Activated CD8-positive, alpha-beta memory T cell treated with anti-CD3 and anti-CD28 coated beads for 48 hours (primary cell): ENCODE measurements around the gene ADCY4.
A peak's percentile ranks its signal among the peaks of the same experiment; 100 is the strongest.
"Not testable (repeated sequence)": the region's sequence is repeated elsewhere in the genome, so short reads cannot be mapped to it uniquely, and the experiment has no call there.

Experiments
- DNase-seq, 3 experiments: peaks; one replicate each; pipeline ENCODE4 v3.0.0-alpha.2; 2020; ENCODE audit warnings: low read depth in 2 of 3, low spot score in 2 of 3

Gene ADCY4

DNA sequence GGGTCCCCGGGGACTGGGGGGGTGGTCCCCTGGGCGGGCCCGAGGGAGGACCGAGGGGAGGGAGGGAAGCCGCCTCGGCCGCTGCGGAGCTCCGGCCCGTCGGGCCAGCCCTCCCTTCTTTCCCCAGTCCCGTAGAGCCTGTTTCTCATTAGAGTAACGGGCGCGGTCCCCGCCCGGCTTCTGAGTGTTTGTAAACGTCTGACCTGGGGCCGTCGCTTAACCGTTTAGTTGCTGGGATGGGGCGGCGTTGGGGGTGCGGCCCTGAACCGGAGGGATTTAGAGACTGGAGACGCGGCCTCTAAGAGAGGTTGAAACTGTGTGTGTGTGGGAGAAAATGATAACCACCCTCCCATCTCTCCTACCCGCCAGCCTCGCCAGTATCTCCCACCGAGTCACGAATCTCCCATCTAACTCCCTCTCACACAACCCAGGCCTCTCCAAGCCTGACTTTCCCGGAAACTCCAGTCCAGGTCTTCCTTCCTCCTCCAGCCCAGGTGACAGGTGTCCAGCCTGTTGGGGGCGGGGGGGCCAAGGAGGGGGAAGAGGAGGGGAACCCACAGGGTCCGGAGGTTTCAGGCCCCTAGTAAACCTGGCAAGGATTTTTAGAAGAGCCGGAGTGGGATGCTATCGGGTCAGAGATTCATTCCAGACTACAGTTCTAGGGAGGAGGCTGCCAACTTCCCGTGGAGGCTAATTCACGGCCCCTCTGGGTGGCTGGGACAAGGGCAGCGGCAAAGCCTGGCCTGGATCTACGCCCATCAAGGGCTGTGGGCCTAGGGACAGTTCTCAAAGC lies 32.0 kb upstream of the ADCY4 start:
- DNase-seq = peak in 1 of 3 experiments; percentile 16

DNA sequence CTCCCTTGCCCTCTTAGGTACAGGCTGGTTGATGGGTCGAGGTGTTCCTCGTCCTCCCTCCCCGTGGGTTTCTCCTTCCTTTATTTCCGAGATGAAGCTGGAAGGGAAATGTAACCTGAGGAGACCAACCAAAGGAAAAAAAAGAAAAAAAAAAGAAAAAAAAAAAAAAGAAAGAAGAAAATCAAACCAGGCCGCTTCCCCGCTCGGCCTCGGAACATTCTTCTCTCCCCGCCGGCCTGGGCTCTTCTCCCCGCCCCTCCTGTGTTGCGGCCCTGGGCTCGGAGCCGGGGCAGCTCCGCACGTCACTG lies 31.5 kb upstream of the ADCY4 start:
- DNase-seq = no peak

DNA sequence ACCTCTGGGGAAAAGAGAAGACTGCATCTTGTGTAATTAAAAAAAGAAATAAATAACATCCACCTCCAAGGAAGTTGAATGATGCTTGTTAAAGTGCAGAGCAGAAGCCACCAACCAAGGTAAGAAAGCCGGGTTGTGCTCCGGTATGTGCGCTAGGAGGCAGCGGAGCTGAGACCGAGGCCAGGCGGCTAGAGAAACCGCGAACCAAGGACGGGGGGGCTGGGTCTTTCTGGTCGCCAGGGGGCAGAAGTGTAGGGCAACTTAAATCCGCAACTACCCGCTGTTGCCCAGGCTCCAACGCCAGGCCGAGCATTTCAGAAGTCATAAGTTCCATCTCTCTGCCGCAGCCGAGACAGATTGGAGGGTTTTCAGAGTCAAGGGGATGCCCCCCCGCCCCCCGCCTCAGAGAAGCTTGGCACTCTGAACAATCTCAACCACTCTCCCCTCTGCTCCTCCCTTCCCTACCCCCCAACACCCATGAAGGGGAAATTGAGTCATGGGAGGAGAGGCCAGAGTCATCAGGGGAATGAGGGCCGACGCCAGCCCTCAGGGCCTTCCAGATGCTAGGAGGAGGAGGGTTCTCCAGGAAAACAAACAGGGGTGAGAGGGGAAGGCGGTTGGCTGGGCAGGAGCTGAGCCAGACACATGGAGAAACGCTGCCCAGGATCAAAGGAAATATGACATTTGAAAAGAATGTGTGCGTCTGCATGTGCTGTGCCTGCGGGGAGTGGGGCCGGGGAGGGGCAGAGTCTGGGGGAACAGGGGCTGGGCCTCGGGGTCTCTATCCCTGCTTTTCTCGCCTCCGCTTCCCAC lies 30.9 kb upstream of the ADCY4 start:
- peak; percentile 27 to 62 (median 52) for DNase-seq

DNA sequence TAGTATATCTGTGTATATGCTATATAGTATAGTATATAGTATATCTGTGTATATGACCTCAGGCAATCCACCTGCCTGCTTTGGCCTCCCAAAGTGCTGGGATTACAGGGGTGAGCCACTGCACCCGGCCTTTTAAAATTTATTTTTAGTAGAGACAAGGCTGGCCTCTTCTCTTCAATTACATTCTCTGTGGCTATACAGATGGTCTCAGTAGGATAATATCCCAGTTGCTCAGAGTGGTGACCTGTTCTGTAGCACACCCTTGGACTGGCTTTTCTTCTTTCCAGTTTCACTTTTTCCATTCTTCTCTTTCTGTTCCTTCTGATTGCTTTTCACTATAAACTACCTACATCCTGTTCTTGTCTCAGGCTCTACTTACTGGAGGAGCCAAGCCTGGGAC lies 30.0 kb upstream of the ADCY4 start:
- no peak for DNase-seq

DNA sequence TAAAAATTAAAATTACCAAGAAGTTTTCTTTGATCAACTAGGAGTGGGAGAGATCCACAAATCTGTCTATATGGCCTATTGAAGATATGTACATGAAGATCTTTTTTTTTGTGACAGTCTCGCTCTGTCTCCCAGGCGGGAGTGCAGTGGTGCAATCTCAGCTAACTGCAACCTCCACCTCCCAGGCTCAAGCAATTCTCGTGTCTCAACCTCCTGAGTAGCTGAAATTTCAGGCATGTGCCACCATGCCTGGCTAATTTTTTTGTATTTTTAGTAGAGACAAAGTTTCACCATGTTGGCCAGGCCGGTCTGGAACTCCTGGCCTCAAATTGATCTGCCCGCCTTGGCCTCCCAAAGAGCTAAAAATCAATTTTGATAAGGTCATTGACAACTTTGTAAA lies 28.5 kb upstream of the ADCY4 start:
- DNase-seq = no peak

DNA sequence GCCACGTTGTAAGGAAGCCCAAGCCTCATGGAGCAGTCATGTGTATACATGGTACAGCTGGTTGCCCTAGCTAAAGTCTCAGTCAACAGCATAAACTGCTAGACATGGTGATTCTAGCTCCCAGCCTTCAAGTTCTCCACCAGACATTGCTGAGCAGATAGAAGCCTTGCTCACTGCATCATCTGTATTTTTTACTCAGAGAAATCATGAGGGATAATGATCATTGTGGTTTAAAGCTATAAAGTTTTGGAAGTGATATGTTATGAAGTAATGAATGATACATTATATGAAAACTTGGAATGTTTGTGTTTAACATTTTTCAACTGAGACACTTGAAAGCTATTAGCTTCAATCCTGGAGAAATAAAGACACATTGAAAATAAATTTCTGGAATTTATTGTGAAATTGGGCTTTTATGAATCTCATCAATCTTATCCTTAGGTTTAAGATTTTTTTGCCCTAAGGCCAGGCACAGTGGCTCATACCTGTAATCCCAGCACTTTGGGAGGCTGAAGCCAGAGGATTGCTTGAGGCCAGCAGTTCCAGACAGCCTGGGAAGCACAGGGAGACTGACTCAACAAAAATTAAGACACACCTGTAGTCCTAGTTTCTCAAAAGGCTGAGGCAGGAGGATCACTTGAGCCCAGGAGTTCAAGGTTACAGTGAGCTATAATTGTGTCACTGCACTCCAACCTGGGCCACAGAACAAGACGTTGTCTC lies 27.5 kb upstream of the ADCY4 start:
- DNase-seq = no peak

DNA sequence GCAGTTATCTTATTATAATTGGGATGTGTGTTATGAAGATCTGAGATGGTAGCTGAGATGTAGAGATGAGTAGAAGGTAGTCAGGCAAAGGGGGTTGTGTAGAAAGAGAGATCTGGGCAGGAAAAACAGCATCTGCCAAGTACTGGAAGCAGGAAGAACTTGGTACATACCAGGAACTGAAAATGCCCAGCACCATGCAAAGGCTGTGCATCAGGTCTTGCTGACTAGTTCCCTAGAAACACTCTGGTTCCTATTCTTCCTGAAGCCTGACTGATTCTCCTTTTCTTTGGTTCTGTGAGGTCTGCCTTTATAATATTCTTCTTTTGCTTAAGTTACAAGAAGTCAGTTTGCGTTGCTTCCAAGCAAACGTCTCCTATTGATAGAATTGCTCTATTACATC lies 26.5 kb upstream of the ADCY4 start:
- no peak for DNase-seq

DNA sequence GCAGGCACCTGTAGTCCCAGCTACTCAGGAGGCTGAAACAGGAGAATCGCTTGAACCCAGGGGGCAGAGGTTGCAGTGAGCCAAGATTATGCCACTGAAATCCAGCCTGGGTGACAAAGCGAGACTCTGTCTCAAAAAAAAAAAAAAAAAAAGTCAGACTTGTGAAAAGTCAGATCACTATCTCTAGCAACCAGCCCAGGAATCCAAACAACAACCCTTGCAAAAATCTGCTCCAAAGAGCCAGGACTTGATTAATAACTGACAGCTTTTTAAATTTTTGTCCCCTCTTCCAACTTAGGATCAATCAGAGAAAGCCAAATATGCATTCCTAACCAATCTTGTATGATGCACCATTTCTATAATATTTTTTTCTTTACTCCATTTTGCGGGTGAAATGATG lies 25.4 kb upstream of the ADCY4 start:
- no peak for DNase-seq

DNA sequence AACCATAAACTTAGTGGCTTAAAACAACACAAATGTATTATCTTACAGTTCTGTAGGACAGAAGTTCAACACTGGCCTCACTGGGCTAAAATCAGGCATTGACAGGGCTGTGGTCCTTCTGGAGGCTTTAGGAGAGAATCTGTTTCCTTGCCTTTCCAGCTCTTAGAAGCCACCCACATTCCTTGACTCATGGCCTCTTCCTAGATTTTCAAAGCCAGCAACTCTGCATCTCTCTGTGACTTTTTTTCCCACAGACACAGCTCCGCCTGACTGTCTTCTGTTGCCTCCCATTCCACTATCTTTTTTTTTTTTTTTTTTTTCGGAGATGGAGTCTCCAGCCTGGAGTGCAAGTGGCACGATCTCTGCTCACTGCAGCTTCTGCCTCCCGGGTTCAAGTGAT lies 21.3 kb upstream of the ADCY4 start:
- DNase-seq = no peak

DNA sequence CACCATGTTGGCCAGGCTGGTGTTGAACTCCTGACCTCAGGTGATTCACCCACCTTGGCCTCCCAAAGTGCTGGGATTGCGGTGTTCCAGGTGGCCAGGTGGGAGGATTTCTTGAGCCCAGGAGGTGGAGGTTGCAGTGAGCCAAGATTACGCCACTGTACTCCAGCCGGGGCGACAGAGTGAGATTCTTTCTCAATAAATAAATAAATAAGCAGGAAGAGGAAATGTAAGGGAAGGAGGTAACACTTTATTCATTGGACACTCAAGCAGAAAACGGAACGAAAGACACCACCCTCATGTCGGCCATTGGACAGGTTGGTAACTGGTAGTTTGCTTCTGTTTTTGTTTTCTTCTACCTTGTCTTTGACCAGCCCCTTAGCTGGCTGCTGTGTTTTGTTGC lies 20.1 kb upstream of the ADCY4 start:
- DNase-seq = no peak

DNA sequence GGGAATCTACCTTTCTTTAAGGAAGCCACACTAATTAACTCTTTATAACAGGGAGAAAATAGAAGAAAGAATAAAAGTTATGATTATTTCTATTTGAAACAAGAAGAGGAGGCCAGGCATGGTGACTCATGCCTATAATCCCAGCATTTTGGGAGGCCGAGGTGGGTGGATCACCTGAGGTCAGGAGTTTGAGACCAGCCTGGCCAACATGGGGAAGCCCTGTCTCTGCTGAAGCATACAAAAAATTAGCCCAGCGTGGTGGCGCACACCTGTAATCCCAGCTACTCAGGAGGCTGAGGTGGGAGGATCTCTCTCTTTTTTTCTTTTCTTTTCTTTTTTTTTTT lies 19.6 kb upstream of the ADCY4 start:
- not testable (repeated sequence) for DNase-seq

DNA sequence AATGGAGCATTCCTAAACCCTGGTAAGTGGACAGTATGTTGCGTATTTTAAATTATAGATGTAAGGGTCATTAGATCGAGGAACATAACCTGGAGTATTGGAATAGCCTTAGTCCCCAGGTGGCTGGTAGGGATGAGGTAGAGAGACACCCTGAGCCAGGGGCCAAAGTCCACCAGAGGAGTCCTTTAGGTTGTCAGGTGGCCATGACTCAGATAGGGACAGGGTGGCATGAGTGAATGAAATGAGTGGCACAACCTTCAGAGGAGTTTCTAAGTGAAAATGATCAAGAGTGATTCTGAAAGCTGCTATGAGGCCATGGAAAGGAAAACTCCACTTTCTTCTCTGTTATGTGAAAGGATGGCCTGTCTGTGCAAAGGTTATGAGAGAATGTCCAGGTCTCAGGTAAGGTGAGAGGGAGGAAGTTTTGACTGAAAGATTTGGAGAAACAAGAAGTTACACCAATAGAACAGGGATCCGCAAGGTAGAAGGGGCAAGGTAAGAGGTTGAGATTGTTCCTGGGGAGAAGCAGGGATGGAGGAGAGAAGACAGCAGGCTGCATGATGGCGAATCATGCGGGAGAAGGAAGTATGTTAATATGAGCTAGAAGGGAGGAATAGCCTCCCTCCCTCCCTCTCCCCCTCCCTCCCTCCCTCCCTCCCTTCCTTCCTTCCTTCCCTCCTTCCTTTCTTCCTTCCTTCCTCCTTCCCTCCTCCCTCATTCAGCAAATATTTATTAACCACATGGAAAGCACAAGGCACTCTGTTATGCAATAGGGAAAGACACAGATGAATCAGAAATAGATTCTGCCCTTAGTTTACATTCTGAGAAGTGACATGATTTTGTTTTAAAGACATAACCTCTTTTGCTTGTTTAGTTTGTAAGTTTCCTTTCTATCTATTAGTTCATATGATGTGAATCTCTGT lies 18.9 kb upstream of the ADCY4 start:
- no peak for DNase-seq

DNA sequence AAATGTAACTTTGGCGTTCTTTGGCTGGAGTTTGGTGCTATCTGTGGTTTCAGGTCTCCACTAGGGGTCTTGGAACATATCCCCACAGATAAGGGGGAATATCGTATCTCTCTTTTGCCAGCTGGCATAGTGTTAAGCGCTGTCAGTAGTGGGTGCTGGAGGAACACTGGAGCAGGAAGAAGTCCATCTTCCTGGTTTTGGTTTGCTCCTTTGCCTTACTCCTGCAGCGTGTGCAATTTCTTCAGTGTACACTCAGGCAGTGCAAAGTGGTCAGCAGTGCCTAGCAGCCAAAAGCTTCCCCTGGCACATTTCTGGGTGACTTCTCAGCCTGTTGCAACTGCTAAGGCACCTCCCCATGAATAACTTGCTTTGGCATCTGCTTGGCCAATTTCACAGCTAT lies 16.6 kb upstream of the ADCY4 start:
- DNase-seq = no peak

DNA sequence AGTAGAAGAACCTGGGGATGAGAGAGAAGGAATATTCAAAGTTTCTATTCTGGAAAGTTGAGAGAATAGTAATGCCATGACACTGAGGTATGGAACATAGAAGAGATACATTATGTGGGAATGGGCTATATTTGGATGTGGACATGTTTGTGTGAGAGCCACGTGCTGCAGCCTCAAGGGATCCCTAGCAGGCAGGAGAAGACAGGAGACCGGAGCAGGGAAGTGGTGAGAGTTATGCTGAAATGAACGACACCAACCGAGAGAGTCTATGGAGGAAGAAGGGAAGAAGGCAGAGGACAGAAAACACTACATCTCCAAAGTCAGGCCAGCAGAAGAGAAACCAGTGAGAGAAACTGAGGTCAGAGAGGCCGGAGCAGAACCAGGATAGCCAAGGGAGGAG lies 14.9 kb upstream of the ADCY4 start:
- no peak for DNase-seq

DNA sequence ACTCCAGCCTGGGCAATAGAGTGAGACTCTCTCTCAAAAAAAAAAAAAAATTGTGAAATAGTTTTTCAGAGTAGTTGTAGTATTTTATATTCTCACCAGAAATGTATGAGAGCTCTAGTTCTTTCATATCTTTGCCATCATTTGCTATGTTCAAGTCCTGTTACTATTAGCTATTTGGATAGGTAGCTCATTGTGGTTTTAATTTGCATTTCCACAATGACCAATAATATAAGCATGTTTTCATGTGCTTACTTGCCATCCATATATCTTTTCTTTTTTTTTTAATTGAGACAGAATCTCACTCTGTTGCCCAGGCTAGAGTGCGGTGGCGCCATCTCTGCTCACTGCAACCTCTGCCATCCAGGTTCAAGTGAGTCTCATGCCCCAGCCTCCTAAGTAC lies 13.3 kb upstream of the ADCY4 start:
- DNase-seq = no peak

DNA sequence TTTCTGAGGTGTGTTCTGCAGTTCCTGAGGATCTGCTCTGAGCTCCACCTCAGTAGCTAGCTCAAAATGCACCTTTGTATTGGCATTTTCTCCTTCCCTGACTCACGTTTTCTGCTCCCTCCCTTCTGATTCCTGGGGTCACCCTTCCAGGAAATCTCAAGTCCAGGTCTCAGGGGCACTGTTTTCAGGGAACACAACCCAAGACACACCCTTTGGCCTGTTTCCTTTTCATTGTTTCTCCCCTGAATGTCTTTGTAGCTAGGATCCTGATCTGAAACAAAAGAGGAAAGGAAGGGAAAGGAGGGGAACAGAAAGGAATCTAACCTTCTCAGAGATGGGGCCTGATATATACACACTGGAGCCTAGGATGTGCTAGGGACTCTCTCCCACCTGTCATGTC lies 12.3 kb upstream of the ADCY4 start:
- DNase-seq = no peak

DNA sequence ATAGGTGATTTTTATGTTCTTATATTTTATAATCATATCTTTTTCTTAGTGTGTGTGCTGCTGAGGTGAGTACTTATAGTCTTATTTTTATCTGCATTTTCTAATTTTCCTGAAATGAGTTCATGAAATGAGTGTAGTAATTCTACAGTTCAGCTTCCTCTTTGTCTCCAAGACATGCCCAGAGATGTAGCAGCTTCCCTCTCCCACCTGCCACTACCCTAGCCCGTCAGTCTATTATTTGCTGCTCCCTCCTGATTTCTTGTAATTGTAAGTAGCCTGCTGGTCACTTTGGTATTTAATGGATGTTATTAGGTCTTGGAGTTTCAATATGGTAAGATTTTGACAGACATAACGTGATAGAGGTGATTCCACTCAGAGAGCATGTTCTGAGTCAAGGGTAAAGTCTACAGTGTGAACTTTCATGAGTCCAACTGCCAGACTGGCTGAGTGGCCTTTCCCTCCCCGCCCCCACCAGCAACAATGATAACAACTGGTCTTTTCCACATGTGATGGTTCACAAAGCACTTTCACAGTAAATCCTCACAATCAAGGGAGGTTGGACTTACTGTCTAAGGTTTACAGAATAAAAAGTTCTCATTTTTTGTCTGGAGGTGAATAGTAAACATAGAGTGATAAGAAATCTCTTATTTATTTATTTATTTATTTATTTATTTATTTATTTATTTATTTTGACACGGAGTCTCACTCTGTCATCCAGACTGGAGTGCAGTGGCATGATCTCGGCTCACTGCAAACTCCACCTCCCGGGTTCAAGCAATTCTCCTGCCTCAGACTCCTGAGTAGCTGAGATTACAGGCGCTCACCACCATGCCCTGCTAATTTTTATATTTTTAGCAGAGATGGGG lies 9.2 kb upstream of the ADCY4 start:
- no peak for DNase-seq

DNA sequence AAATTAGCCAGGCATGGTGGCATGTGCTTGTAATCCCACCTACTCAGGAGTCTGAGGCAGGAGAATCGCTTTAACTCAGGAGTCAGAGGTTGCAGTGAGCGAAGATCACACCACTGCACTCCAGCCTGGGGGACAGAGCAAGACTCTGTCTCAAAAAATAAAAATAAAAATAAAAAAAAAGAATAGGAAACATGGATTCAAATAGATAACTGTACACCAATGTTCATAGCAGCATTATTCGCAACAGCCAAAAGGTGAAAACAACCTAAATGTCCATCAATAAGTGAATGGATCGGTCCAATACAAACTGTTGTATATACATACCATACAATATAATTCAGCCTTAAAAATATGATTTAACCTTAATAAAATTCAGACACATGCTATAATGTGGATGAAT lies 8.0 kb upstream of the ADCY4 start:
- DNase-seq = no peak

DNA sequence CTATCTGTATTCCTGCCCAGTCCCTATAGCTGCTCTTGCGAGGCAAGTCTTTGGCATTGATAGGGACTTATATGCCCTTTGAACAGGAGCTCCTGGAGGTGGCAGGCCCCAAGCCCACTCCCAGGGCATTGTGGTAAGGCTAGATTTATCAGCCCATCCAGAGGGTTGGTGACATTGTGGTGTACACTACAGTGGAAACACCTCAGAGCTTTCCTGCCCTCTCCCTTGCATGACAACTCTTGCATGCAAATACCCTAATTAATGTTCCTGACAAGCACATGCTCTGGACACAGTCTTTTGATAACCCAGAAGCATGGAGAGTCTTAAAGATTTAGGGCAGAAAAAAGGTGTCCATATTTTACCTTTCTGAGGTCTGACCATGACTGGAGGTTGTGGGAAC lies 5.7 kb upstream of the ADCY4 start:
- no peak for DNase-seq
